K562 (cell line): Measurements from ENCODE around the gene MPC1. TPM values are rescaled to one million over a fixed set of nuclear protein-coding genes. Genes with fewer than 3 reads are reported as not detected.
A peak's percentile ranks its signal among the peaks of the same experiment; 100 is the strongest.

Experiments
- BCOR ChIP-seq: fragments of 450-650 bp; IDR thresholded peaks from 2 replicates; pipeline ENCODE4 v1.6.1; 2016
- CUX1 ChIP-seq: fragments of 200-800 bp; sonication (Bioruptor generic); IDR thresholded peaks from 2 replicates; pipeline ENCODE4 v1.6.1; 2016; ENCODE audit warnings: missing genetic modification characterization, missing compliant biosample characterization
- FOXA3 ChIP-seq, 2 experiments: fragments of 450-650 bp in 1 of 2; sonication (generic) in 1 of 2; formaldehyde crosslinking; IDR thresholded peaks in 1 of 2; conservative IDR thresholded peaks in 1 of 2; 2 replicates each; pipeline versions ENCODE4 v1.4.0 to v1.8.0; 2020 to 2022; ENCODE audit warnings: mild to moderate bottlenecking in 2 of 2, missing genetic modification reagents in 1 of 2
- MCM7 ChIP-seq, 2 experiments: fragments of 450-650 bp; IDR thresholded peaks; 2 replicates each; pipeline ENCODE4 v1.6.1; 2016 to 2018
- REST ChIP-seq, 2 experiments: fragments of 450-650 bp; formaldehyde crosslinking in 1 of 2; IDR thresholded peaks; 2 replicates each; pipeline versions ENCODE4 v1.4.0 to v1.6.1; 2014 to 2020; ENCODE audit warnings: mild to moderate bottlenecking in 2 of 2, borderline replicate concordance in 1 of 2, low read depth in 1 of 2
- TBL1XR1 ChIP-seq, 2 experiments: IDR thresholded peaks; 2 replicates each; pipeline ENCODE4 v1.6.1; 2012; ENCODE audit warnings: improper control_type of control experiment in 2 of 2, low read length in 2 of 2, mild to moderate bottlenecking in 1 of 2
- TCF3 ChIP-seq: sonication (generic); formaldehyde crosslinking; IDR thresholded peaks from 2 replicates; pipeline ENCODE4 v1.4.0; 2020; ENCODE audit warnings: mild to moderate bottlenecking, missing genetic modification reagents
- USF1 ChIP-seq: sonication (generic); formaldehyde crosslinking; IDR thresholded peaks from 2 replicates; pipeline ENCODE4 v1.9.0; 2022; ENCODE audit warnings: mild to moderate bottlenecking, missing genetic modification reagents
- ZNF639 ChIP-seq, 2 experiments: fragments of 200-800 bp in 1 of 2; sonication (Bioruptor generic) in 1 of 2; sonication (generic) in 1 of 2; formaldehyde crosslinking in 1 of 2; IDR thresholded peaks in 1 of 2; conservative IDR thresholded peaks in 1 of 2; 2 replicates each; pipeline versions ENCODE4 v1.5.0 to v1.6.1; 2016 to 2020; ENCODE audit warnings: missing compliant biosample characterization in 1 of 2, missing genetic modification characterization in 1 of 2, missing genetic modification reagents in 1 of 2
- polyA plus RNA-seq, 8 experiments: library from polyadenylated mRNA; depleted of rRNA in 4 of 8; stranded (reverse) in 5 of 8; unstranded in 3 of 8; fragments of >200 nt; fragmentation: Nextera tagmentation in 2 of 8; fragmentation: Illumina TruSeq in 1 of 8; extraction: Ambion mirVana in 2 of 8; extraction: Trizol in 1 of 8; gene quantifications; 2 replicates each; pipeline versions ENCODE4 v1.2.1 to v1.2.3, GENCODE V29; 2011 to 2014; ENCODE audit warnings: inconsistent platforms in 1 of 8, missing spikeins in 1 of 8
- total RNA-seq, 7 experiments: library from RNA; depleted of rRNA in 6 of 7; stranded (reverse); fragments of >200 nt in 6 of 7; fragmentation: Illumina TruSeq in 2 of 7; extraction: Trizol in 2 of 7; gene quantifications; 2 replicates each; pipeline versions ENCODE4 v1.2.1 to v1.2.3, GENCODE V29; 2011 to 2021; ENCODE audit warnings: low replicate concordance in 1 of 7

Gene MPC1
- total and polyA plus RNA-seq, 9 of the 15 experiments (the other 6 are each of a cell fraction or from before 2014, with no cell fraction given) = 78.6 to 185 (median 138) TPM

- peak; percentile 17; the same call in 1 of the 2 replicates for TF ChIP-seq REST (IDR thresholded peaks at IDR 0.05; ENCODE audit: borderline replicate concordance)
- TF ChIP-seq REST (CRISPR knock-in tag; IDR thresholded peaks at IDR 0.05; ENCODE audit: low read depth) = no peak
- no peak for TF ChIP-seq USF1 (CRISPR knock-in tag)
- TF ChIP-seq TBL1XR1 (IDR thresholded peaks at IDR 0.05; ENCODE audit: low read length in 2 of 2) = no peak
- TF ChIP-seq CUX1 (CRISPR knock-in tag) = no peak
- TF ChIP-seq MCM7 (IDR thresholded peaks at IDR 0.05) = no peak
- no peak for TF ChIP-seq TCF3 (CRISPR knock-in tag)
- no peak for TF ChIP-seq ZNF639 (CRISPR knock-in tag; conservative IDR thresholded peaks at IDR 0.05 in 1 of 2, IDR thresholded peaks at IDR 0.05 in 1 of 2)
- TF ChIP-seq BCOR = no peak
- peak in 1 of 2 experiments; percentile 75; a peak in 2 of 4 replicates for TF ChIP-seq FOXA3 (CRISPR knock-in tag; conservative IDR thresholded peaks at IDR 0.05 in 1 of 2, IDR thresholded peaks at IDR 0.05 in 1 of 2)
Measured at GRCh38 chr6:166420351-166420750, 37.6 kb upstream of the MPC1 start (continued).
